SK-N-SH (cell line): Measurements from ENCODE around the gene RABAC1. TPM values are rescaled to one million over a fixed set of nuclear protein-coding genes. Genes with fewer than 3 reads are reported as not detected.

Experiments
- CTCF ChIA-PET: fragments of 300-600, 350-600 bp; formaldehyde crosslinking; extraction: SDS; loops from one replicate; lab custom pipeline; 2021; lab: Yijun Ruan, JAX
- POLR2A ChIA-PET: fragments of 350-600 bp; sonication (Branson Sonifier 250); formaldehyde crosslinking; extraction: SDS; loops from one replicate; lab custom pipeline; 2020; ENCODE audit warnings: antibody characterized with exemption, inconsistent platforms; lab: Yijun Ruan, JAX
- DNase-seq: peaks from one replicate; pipeline ENCODE4 v3.0.0; 2012
- H2AFZ ChIP-seq: fragments of 200-600 bp; sonication (generic); 2 replicates; pipeline ENCODE4 v1.8.1; 2016; ENCODE audit warnings: antibody characterized with exemption, mild to moderate bottlenecking, low read depth
- H3F3A ChIP-seq: fragments of 200-600 bp; sonication (generic); replicated peaks from 2 replicates; pipeline ENCODE3; 2016; ENCODE audit warnings: antibody characterized with exemption, mild to moderate bottlenecking; ENCODE audit not compliant: insufficient read depth
- H3K27ac ChIP-seq, 2 experiments: fragments of 200-500 bp in 1 of 2; fragments of 200-600 bp in 1 of 2; sonication (Bioruptor generic) in 1 of 2; sonication (generic), shearing (Covaris generic) in 1 of 2; 2 replicates each; pipeline versions ENCODE4 v1.5.1 to v1.6.1; 2014 to 2016; ENCODE audit warnings: low read depth in 2 of 2, inconsistent platforms in 1 of 2, low read length in 1 of 2, mild to moderate bottlenecking in 1 of 2, mixed read lengths in 1 of 2
- H3K27me3 ChIP-seq: fragments of 200-600 bp; sonication (generic), shearing (Covaris generic); 2 replicates; pipeline ENCODE4 v1.6.1; 2016; ENCODE audit warnings: mixed run types; ENCODE audit not compliant: insufficient read depth
- H3K36me3 ChIP-seq, 2 experiments: fragments of 200-500 bp in 1 of 2; fragments of 200-600 bp in 1 of 2; sonication (Bioruptor generic) in 1 of 2; sonication (generic) in 1 of 2; replicated peaks in 1 of 2; 2 replicates each; pipeline versions ENCODE3 to v1.5.1; 2014 to 2016; ENCODE audit warnings: low read length in 1 of 2, mild to moderate bottlenecking in 1 of 2; ENCODE audit not compliant: insufficient read depth in 2 of 2, control insufficient read depth in 1 of 2
- H3K4me1 ChIP-seq, 2 experiments: fragments of 200-500 bp in 1 of 2; fragments of 200-600 bp in 1 of 2; sonication (Bioruptor generic) in 1 of 2; sonication (generic), shearing (Covaris generic) in 1 of 2; 2 replicates each; pipeline versions ENCODE4 v1.5.1 to v1.6.1; 2014 to 2016; ENCODE audit warnings: low read depth in 1 of 2, low read length in 1 of 2, mixed run types in 1 of 2; ENCODE audit not compliant: insufficient read depth in 2 of 2, control insufficient read depth in 1 of 2
- H3K4me2 ChIP-seq: fragments of 200-600 bp; sonication (generic), shearing (Covaris generic); 2 replicates; pipeline ENCODE4 v1.6.1; 2017; ENCODE audit warnings: mixed run types
- H3K4me3 ChIP-seq, 2 experiments: fragments of 200-500 bp in 1 of 2; fragments of 200-600 bp in 1 of 2; sonication (Bioruptor generic) in 1 of 2; sonication (generic), shearing (Covaris generic) in 1 of 2; 2 replicates each; pipeline versions ENCODE4 v1.5.1 to v1.8.1; 2014 to 2016; ENCODE audit warnings: low read depth in 2 of 2, inconsistent platforms in 1 of 2, low read length in 1 of 2, mild to moderate bottlenecking in 1 of 2, mixed read lengths in 1 of 2, moderate library complexity in 1 of 2
- H3K79me2 ChIP-seq: fragments of 200-600 bp; sonication (generic); 2 replicates; pipeline ENCODE4 v1.8.1; 2017; ENCODE audit warnings: mild to moderate bottlenecking; ENCODE audit not compliant: insufficient read depth
- H3K9ac ChIP-seq: fragments of 200-600 bp; sonication (generic); 2 replicates; pipeline ENCODE4 v1.6.1; 2017; ENCODE audit warnings: mixed run types
- H3K9me2 ChIP-seq: fragments of 200-600 bp; sonication (generic); 2 replicates; pipeline ENCODE4 v1.6.1; 2017; ENCODE audit warnings: mixed run types
- H3K9me3 ChIP-seq: fragments of 200-600 bp; sonication (generic); 2 replicates; pipeline ENCODE4 v1.6.1; 2017; ENCODE audit warnings: mixed run types, mild to moderate bottlenecking, moderate library complexity
- H4K20me1 ChIP-seq: fragments of 200-600 bp; sonication (generic); 2 replicates; pipeline ENCODE4 v1.6.1; 2017; ENCODE audit warnings: mild to moderate bottlenecking, mixed run types; ENCODE audit not compliant: insufficient read depth
- CHD2 ChIP-seq: fragments of 150-350 bp; IDR thresholded peaks from 2 replicates; pipeline ENCODE4 v1.6.1; 2018; ENCODE audit warnings: low read length; ENCODE audit not compliant: partially characterized antibody
- ELF1 ChIP-seq: IDR thresholded peaks from 2 replicates; pipeline ENCODE4 v1.4.0; 2012
- FOSL2 ChIP-seq: IDR thresholded peaks from 2 replicates; pipeline ENCODE4 v1.4.0; 2012; ENCODE audit warnings: low read depth, mild to moderate bottlenecking, moderate library complexity, borderline replicate concordance
- FOXJ3 ChIP-seq: sonication (generic); formaldehyde crosslinking; IDR thresholded peaks from 2 replicates; pipeline ENCODE4 v1.5.1; 2020; ENCODE audit warnings: mild to moderate bottlenecking, missing genetic modification reagents
- FOXM1 ChIP-seq: IDR thresholded peaks from 2 replicates; pipeline ENCODE4 v1.4.0; 2012; ENCODE audit warnings: low read depth, mild to moderate bottlenecking
- GABPA ChIP-seq: IDR thresholded peaks from 2 replicates; pipeline ENCODE4 v1.4.0; 2012; ENCODE audit warnings: low read depth, mild to moderate bottlenecking
- GATA2 ChIP-seq: sonication (generic); formaldehyde crosslinking; IDR thresholded peaks from 2 replicates; pipeline ENCODE4 v1.5.0; 2020; ENCODE audit warnings: mild to moderate bottlenecking, missing genetic modification reagents
- MXI1 ChIP-seq: IDR thresholded peaks from 2 replicates; pipeline ENCODE4 v1.6.1; 2012; ENCODE audit warnings: mild to moderate bottlenecking, low read depth, low read length, improper control_type of control experiment
- NRF1 ChIP-seq: IDR thresholded peaks from 2 replicates; pipeline ENCODE4 v1.6.1; 2012; ENCODE audit warnings: low read depth, mild to moderate bottlenecking, low read length
- POLR2AphosphoS5 ChIP-seq: IDR thresholded peaks from 2 replicates; pipeline ENCODE4 v1.6.1; 2012; ENCODE audit warnings: low read depth, low read length
- RCOR1 ChIP-seq: fragments of 150-350 bp; IDR thresholded peaks from 2 replicates; pipeline ENCODE4 v1.6.1; 2017; ENCODE audit warnings: antibody characterized with exemption, low read length
- SMC3 ChIP-seq: IDR thresholded peaks from 2 replicates; pipeline ENCODE4 v1.6.1; 2012; ENCODE audit warnings: low read depth, low read length, improper control_type of control experiment
- TCF12 ChIP-seq: IDR thresholded peaks from 2 replicates; pipeline ENCODE4 v1.4.0; 2012
- USF1 ChIP-seq: IDR thresholded peaks from 2 replicates; pipeline ENCODE4 v1.4.0; 2012; ENCODE audit warnings: low read depth, borderline replicate concordance
- YY1 ChIP-seq: IDR thresholded peaks from 2 replicates; pipeline ENCODE4 v1.4.0; 2012; ENCODE audit warnings: low read depth, mild to moderate bottlenecking
- WGBS: methylation state at CpG from one replicate; pipeline ENCODE4 v1.1.6; 2017; ENCODE audit warnings: low lambda C conversion rate; 5-methylcytosine and 5-hydroxymethylcytosine counted together
- polyA plus RNA-seq, 3 experiments: library from polyadenylated mRNA; depleted of rRNA; stranded (reverse); fragments of >200 nt; gene quantifications; 2 replicates each; pipeline ENCODE4 v1.2.3, GENCODE V29; 2012
- TF ChIP-seq, protein P1 (sequence below): IDR thresholded peaks from 2 replicates; pipeline ENCODE4 v1.6.1; 2012; ENCODE audit warnings: mild to moderate bottlenecking, low read depth, low read length, moderate library complexity
- TF ChIP-seq, protein P2 (sequence below): IDR thresholded peaks from 2 replicates; pipeline ENCODE4 v1.4.0; 2012; ENCODE audit warnings: low read depth
- TF ChIP-seq, protein P3 (sequence below): fragments of 150-350 bp; IDR thresholded peaks from 2 replicates; pipeline ENCODE4 v1.6.1; 2017; ENCODE audit warnings: antibody characterized with exemption, low read length, low read depth, borderline replicate concordance

Gene RABAC1
- polyA plus RNA-seq, 1 of the 3 experiments (the other 2 are of a cell fraction) = 287 TPM

DNA sequence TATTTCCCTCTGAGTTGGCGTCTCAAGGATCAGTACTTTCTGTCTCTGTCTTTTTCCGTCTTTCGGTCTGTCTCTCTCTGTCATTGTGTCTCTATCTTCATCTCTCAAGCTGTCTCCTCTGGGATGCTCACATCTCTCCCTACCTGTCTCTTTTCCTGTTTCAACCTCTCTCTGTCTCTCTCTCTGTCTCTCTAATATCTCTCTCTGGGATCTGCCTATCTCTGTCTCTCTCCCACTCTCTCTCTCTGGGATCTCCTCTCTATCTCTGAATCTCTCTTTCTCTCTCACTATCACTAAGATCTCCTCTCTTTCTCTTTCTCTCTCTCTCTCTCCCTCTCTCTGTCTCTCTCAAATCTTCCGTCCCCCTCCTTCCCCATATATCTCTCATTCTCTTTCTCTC, 30.9 kb upstream of the RABAC1 start:
- no peaks in the 10 kb centered on the region for H3K79me2 ChIP-seq
- peaks cover 0 to 18% of the 10 kb centered on the region in 2 experiments; a peak in 1 of 4 replicates for H3K4me1 ChIP-seq
- H3K9ac ChIP-seq = no peak overlapping the region
- H3K9me2 ChIP-seq = no peaks in the 10 kb centered on the region
- H3K27me3 ChIP-seq = peaks cover 3% of the 10 kb centered on the region; the same call in 1 of the 2 replicates
- no peaks in the 10 kb centered on the region for H3K36me3 ChIP-seq
- no peak overlapping the region for H3K4me3 ChIP-seq
- no peak for DNase-seq
- TF ChIP-seq YY1 (no peak), FOXJ3 (CRISPR knock-in tag) (no peak), NRF1 (no peak), SMC3 (no peak), FOXM1 (no peak), TCF12 (no peak), USF1 (no peak), ELF1 (no peak), CHD2 (no peak), RCOR1 (no peak), GATA2 (no peak), MXI1 (no peak), GABPA (no peak), POLR2AphosphoS5 (no peak), FOSL2 (no peak)
- TF ChIP-seq, protein P1, sequence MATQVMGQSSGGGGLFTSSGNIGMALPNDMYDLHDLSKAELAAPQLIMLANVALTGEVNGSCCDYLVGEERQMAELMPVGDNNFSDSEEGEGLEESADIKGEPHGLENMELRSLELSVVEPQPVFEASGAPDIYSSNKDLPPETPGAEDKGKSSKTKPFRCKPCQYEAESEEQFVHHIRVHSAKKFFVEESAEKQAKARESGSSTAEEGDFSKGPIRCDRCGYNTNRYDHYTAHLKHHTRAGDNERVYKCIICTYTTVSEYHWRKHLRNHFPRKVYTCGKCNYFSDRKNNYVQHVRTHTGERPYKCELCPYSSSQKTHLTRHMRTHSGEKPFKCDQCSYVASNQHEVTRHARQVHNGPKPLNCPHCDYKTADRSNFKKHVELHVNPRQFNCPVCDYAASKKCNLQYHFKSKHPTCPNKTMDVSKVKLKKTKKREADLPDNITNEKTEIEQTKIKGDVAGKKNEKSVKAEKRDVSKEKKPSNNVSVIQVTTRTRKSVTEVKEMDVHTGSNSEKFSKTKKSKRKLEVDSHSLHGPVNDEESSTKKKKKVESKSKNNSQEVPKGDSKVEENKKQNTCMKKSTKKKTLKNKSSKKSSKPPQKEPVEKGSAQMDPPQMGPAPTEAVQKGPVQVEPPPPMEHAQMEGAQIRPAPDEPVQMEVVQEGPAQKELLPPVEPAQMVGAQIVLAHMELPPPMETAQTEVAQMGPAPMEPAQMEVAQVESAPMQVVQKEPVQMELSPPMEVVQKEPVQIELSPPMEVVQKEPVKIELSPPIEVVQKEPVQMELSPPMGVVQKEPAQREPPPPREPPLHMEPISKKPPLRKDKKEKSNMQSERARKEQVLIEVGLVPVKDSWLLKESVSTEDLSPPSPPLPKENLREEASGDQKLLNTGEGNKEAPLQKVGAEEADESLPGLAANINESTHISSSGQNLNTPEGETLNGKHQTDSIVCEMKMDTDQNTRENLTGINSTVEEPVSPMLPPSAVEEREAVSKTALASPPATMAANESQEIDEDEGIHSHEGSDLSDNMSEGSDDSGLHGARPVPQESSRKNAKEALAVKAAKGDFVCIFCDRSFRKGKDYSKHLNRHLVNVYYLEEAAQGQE = no peak
- TF ChIP-seq, protein P2, sequence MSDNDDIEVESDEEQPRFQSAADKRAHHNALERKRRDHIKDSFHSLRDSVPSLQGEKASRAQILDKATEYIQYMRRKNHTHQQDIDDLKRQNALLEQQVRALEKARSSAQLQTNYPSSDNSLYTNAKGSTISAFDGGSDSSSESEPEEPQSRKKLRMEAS = no peak
- TF ChIP-seq, protein P3, sequence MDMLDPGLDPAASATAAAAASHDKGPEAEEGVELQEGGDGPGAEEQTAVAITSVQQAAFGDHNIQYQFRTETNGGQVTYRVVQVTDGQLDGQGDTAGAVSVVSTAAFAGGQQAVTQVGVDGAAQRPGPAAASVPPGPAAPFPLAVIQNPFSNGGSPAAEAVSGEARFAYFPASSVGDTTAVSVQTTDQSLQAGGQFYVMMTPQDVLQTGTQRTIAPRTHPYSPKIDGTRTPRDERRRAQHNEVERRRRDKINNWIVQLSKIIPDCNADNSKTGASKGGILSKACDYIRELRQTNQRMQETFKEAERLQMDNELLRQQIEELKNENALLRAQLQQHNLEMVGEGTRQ = no peak
- TF ChIP-seq, all 33 proteins: peak for 0
- Histone ChIP-seq H3K4me2 (no peak overlapping the region), H3K9me3 (no peaks in the 10 kb centered on the region), H3K27ac (no peak overlapping the region), H4K20me1 (no peaks in the 10 kb centered on the region), H2AFZ (no peak overlapping the region), H3F3A (no peaks in the 10 kb centered on the region)
- 84% methylated on average over 4 of the region's 4 CpGs for WGBS
- ChIA-PET POLR2A (no interaction called here), CTCF (no interaction called here)
